GM18861 (cell line): ENCODE measurements around the gene PERM1.
"Not testable (repeated sequence)": the region's sequence is repeated elsewhere in the genome, so short reads cannot be mapped to it uniquely, and the experiment has no call there.

Experiments
- ATAC-seq: cut with Tn5 transposase; IDR thresholded peaks from one replicate; pipeline ENCODE4 v1.9.1; 2021; ENCODE audit not compliant: unreplicated experiment

The PERM1 gene

DNA sequence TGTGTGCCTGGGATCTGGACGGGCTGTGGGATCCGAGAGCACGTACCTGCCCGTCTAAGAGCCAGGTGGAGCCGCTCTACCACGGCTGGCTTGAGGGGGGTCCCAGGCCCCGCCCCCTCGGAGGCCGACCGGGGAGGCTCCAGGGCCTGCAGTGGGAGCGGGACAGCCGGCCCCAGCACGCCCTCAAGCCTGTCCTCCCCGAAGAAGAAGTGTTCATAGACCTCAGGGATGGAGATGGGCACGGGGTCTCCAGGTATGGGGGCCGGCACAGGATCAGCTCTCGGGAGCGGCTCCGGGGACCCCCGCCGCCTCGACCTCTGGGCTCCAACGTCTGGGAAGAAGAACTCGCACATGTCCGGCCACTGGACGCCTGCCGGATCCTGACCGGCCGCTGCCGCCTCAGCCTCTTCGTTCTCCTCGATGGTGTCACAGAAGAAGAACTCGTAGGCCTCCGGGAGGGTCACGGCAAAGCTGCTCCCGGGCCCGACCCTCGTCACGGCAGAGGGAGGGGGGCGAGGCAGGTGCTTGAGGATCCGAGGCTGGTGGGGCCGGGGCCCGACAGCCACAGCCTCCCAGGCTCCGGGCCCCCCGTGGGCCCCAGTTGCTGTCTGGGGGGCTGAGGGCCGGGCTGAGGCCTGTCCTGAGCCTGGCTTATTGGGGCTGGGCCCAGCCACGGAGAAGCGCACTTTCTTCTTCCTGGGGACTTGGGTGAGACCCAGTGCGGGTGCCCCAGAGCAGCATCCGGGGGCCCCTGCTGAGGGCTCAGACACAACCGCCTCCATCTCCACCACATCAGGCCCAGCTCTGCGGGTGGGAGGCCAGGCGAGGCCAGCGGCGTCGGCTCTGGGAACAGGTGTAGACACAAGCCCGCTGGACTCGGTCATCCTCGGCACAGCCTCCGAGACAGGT is 2.8 kb downstream of the PERM1 start:
- ATAC-seq = no peak

- ATAC-seq = no peak
These were observed 3.6 kb downstream of the PERM1 start for GRCh38 chr1:978069-978834.

GRCh38 chr1:976791-977190 is 5.1 kb downstream of the PERM1 start:
- not testable (repeated sequence) for ATAC-seq

GRCh38 chr1:975896-976683 is 5.8 kb downstream of the PERM1 start:
- no peak for ATAC-seq

DNA sequence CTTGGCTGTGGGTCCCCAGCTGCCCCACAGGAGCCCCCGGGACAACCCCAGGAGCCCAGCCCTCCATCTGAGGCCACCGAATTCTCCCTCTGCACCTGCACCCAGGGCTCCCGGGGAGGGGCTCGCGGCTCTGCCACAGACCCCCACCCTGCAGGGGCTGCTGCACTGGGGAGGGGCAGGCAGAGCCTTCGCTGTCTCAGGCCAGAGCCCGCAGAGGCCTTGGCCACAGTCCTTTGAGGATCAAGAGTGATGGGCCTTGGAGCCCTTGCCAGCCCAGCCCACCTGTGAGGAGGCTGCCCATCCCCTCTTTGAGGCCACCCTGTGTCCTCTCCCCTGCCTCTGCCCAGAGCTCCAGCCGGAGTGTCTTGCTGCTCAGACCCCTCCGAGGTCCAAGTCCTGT is 6.5 kb downstream of the PERM1 start:
- no peak for ATAC-seq

DNA sequence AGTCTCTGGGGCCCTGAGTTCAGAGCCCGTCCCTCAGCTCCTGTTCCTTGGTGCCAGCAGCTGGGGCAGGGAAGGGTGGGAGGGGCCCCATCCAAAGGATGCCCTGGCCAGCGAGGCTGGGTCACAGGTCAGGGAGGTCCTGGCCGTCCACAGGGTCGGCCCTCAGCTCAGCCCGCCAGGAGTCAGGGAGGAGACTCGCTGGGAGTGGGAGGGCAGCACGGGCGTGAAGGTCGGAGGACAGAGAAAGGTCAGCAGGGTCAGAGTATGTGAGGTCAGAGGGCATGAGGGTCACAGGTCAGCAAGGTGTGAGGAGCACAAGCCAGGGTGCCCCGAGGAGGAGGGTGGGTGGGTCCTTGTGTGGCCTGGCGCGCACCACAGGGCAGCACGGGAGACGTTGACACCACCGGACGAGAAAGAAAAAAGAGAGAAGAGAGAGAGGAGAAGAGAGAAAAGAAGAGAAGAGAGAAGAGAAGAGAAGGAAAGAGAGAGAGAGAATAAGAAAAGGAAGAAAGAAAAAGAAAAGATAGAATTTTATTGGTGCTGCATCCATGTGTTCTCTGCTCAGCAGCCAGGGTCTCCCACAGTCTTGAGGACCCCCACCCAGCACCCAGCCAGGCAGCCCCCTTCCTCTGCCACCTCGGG is 7.1 kb downstream of the PERM1 start:
- no peak for ATAC-seq

DNA sequence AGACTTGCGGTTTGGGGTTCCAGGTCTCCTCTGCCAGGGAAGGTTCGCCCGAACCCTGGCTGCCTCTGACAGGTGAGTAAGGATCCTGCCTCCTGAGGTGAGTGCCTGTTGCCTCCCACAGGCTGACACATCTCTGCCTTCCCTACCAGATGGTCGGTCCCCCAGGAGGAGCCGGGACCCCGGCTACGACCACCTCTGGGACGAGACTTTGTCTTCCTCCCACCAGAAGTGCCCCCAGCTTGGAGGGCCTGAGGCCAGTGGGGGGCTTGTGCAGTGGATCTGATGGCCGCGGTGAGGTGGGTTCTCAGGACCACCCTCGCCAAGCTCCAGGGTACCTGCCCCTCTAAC is 7.6 kb downstream of the PERM1 start:
- no peak for ATAC-seq

DNA sequence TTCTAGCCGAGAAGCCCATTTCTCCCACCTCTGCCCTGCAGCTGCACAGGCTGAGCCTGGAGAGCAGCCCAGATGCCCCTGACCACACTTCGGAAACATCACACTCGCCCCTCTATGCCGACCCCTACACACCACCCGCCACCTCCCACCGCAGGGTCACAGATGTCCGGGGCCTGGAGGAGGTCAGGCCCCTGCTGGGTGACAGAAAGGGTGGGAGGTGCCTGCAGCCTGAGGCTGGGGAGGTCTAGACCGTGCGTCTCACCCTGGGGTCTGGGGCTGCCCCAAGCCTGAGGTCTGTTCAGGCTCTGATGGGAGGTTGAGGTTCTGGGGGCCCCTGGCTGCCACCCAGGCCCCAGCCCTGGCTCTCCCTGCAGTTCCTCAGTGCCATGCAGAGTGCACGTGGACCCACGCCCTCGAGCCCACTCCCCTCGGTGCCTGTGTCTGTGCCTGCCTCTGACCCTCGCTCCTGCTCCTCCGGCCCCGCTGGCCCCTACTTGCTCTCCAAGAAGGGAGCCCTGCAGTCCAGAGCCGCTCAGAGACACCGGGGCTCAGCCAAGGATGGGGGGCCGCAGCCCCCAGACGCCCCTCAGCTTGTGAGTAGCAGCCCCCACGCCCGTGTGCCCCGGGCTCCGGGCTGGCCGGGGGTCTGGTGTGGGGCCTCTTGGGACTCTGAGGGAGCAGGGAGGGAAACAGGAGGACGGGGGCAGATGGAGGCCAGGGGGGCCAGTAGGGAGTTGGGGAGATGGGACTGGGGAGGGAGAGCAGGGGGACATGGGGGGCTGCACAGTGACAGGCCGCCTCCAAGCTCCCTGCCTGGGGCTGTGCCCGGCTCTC is 8.2 kb downstream of the PERM1 start:
- no peak for ATAC-seq

DNA sequence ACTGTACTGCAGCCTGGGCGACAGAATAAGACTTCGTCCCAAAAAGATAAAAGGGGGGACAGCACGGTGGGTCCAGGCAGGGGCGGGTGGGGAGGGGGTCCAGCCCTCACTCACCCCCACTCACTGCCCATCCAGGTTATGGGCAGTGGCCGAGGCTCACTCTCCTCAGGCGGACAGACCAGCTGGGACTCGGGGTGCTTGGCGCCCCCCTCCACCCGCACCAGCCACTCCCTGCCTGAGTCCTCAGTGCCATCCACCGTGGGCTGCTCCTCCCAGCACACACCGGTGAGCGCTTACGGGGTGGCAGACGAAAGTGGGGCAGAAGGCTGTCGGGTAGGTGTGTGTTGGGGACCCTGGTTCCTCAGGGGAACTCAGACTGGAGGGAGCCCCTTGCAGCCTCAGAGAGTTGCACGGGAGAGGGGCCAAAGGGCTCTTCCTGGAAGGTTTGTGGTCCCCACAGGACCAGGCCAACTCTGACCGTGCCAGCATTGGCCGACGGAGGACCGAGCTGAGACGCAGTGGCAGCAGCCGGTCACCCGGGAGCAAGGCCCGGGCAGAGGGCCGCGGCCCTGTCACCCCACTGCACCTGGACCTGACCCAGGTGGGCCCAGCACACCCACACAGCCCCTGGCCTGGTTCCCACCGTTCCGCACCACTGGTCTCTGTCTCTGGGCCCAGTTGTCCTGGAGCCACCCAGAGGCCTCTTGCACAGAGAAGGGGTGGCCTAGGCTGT is 9.0 kb downstream of the PERM1 start:
- no peak for ATAC-seq

GRCh38 chr1:971751-972506 is 10.0 kb downstream of the PERM1 start:
- ATAC-seq = no peak

DNA sequence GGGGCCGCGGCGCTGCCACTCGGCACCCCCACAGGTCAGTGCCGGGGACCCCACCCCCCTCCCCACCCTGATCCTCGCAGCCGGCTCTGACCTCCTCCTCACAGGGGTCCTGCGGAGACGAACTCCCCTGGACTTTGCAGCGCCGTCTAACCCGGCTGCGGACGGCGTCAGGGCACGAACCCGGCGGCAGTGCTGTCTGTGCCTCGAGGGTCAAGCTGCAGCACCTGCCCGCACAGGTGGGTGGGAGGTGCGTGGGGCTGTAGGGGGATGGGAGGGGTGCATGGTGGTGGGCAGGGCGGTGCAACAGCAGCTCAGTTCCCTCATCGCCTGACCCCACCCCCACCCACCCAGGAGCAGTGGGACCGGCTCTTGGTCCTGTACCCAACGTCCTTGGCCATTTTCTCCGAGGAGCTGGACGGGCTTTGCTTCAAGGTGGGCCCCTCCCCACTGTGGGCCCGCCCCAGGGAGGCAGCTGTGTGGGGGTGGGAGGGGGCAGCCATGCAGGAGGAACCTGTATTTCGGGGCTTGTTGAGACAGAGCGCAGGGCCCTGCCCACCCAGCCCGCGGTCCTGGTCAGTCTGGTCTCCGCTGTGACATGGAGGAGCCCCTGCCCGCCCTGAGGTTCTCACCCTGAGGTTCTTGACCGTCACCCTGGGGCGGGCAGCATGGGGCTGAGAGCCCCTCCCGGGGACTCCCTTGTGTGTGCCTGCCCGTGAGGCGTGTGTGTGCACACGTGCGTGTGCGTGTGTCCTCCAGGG is 10.7 kb downstream of the PERM1 start:
- no peak for ATAC-seq

GRCh38 chr1:970242-970972 is 11.5 kb downstream of the PERM1 start:
- ATAC-seq = no peak

- ATAC-seq = no peak
These were observed 12.5 kb downstream of the PERM1 start for GRCh38 chr1:969260-969855.

- ATAC-seq = no peak
These were observed 14.2 kb downstream of the PERM1 start for GRCh38 chr1:967466-968343.

- ATAC-seq = no peak
These were observed 15.1 kb downstream of the PERM1 start for GRCh38 chr1:966704-967300.
